Measurements from ENCODE around the gene ANKDD1B. TPM values are rescaled to one million over a fixed set of nuclear protein-coding genes. Genes with fewer than 3 reads are reported as not detected.
A peak's percentile ranks its signal among the peaks of the same experiment; 100 is the strongest.
"Not testable (repeated sequence)": the region's sequence is repeated elsewhere in the genome, so short reads cannot be mapped to it uniquely, and the experiment has no call there.

The ANKDD1B gene
- total and polyA plus RNA-seq, 9 donors: 0.46 to 1.3 (median 0.57) TPM

DNA sequence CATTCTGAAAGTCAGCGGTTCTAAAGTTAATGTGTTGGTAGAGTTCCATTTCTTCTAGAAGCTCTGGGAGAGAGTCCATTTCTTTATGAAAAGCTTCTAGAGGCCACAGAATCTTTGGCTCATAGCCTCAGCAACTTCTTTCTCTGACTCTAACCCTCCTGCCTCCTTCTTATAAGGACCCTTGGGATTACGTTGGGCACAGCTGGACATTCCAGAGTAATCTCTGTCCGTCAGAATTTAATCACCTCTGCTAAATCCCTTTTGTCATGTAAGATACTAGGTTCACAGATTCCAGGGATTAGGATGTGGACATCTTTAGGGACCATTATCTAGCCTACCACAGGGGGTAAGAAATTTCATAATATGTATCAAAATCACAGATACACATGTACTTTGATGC is 22.6 kb upstream of the ANKDD1B start:
- peaks cover 10% of the 10 kb centered on the region for H3K36me3 ChIP-seq (ENCODE audit: control insufficient read depth, insufficient read depth, low read length)
- H3K4me3 ChIP-seq (ENCODE audit: low read length): no peak overlapping the region
- peak; percentile 33 for DNase-seq
- H3K9me3 ChIP-seq (replicated peaks; ENCODE audit: control insufficient read depth, low read depth, low read length): no peaks in the 10 kb centered on the region
- no CpG with 5 or more reads among the region's 3 CpGs for WGBS (ENCODE audit: insufficient coverage)
- H3K27ac ChIP-seq (ENCODE audit: low read length): no peak overlapping the region
- no peaks in the 10 kb centered on the region for H3K4me1 ChIP-seq (ENCODE audit: control insufficient read depth, insufficient read depth, low read length)
- H3K27me3 ChIP-seq (ENCODE audit: control insufficient read depth, insufficient read depth, low read length): no peaks in the 10 kb centered on the region

DNA sequence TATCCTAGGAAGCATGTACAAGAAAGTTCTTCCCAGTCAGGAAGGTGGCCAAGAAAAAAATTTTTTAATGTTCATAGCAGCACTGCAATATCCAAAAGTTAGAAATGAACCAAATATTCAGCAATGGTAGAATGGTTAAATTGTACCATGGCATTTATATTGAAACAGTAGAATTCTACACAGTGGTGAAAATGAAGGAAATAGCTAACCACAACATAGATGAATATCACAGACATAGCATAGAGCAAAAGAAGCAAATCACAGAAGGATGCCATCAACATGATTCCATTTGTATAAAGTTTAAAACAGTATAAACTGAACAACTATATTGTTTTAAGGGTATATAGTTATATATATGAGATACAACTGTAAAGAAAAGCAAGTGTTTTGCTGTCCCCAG is 10.7 kb upstream of the ANKDD1B start:
- Histone ChIP-seq H3K27ac (ENCODE audit: low read length) (no peak overlapping the region), H3K4me3 (ENCODE audit: low read length) (no peak overlapping the region), H3K36me3 (ENCODE audit: control insufficient read depth, insufficient read depth, low read length) (peaks cover 14% of the 10 kb centered on the region), H3K9me3 (replicated peaks; ENCODE audit: control insufficient read depth, low read depth, low read length) (no peaks in the 10 kb centered on the region), H3K4me1 (ENCODE audit: control insufficient read depth, insufficient read depth, low read length) (no peaks in the 10 kb centered on the region), H3K27me3 (ENCODE audit: control insufficient read depth, insufficient read depth, low read length) (no peaks in the 10 kb centered on the region)
- no peak for DNase-seq

DNA sequence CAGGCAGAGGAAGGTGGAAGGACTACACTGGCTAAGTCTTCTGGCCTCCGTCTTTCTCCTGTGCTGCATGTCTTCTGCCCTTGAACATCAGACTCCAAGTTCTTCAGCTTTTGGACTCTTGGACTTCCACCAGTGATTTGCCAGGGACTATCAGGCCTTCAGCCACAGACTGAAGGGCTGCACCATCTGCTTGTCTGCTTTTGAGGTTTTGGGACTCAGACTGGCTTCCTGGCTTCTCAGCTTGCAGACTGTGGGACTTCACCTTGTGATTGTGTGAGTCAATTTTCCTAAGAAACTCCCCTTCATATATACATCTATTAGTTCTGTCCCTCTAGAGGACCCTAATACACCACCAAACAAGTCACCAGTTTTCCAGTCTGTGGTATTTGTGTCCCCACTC is 9.7 kb upstream of the ANKDD1B start:
- Histone ChIP-seq H3K9me3 (replicated peaks; ENCODE audit: control insufficient read depth, low read depth, low read length) (no peaks in the 10 kb centered on the region), H3K27me3 (ENCODE audit: control insufficient read depth, insufficient read depth, low read length) (no peaks in the 10 kb centered on the region), H3K36me3 (ENCODE audit: control insufficient read depth, insufficient read depth, low read length) (peaks cover 14% of the 10 kb centered on the region), H3K4me3 (ENCODE audit: low read length) (no peak overlapping the region), H3K27ac (ENCODE audit: low read length) (no peak overlapping the region), H3K4me1 (ENCODE audit: control insufficient read depth, insufficient read depth, low read length) (no peaks in the 10 kb centered on the region)
- no peak for DNase-seq
- 100% methylated on average over 1 of the region's 1 CpG for WGBS (ENCODE audit: insufficient coverage)

DNA sequence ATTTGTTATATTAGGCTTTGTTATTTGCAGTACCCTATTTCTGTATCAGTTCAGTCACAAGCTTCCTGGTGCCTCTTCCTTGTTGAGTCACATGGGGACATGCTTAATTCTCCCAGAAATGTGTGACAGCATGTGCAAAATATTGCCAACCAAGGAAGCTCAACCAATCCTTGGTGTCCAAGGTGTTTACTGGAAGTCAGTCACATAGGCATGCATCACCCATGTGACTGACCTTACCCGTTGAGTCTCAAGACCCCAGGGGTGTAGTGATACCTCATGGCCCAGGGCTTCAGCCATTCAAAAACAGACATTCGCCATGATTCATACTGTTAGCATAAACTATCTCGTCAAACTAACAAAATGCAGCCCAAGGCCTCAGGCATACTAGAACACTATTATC is 9.3 kb upstream of the ANKDD1B start:
- no peak overlapping the region for H3K27ac ChIP-seq (ENCODE audit: low read length)
- H3K4me1 ChIP-seq (ENCODE audit: control insufficient read depth, insufficient read depth, low read length): no peaks in the 10 kb centered on the region
- H3K36me3 ChIP-seq (ENCODE audit: control insufficient read depth, insufficient read depth, low read length): peaks cover 14% of the 10 kb centered on the region
- H3K9me3 ChIP-seq (replicated peaks; ENCODE audit: control insufficient read depth, low read depth, low read length): no peaks in the 10 kb centered on the region
- DNase-seq: no peak
- no peak overlapping the region for H3K4me3 ChIP-seq (ENCODE audit: low read length)
- 92% methylated on average over 3 of the region's 3 CpGs for WGBS (ENCODE audit: insufficient coverage)
- no peaks in the 10 kb centered on the region for H3K27me3 ChIP-seq (ENCODE audit: control insufficient read depth, insufficient read depth, low read length)

DNA sequence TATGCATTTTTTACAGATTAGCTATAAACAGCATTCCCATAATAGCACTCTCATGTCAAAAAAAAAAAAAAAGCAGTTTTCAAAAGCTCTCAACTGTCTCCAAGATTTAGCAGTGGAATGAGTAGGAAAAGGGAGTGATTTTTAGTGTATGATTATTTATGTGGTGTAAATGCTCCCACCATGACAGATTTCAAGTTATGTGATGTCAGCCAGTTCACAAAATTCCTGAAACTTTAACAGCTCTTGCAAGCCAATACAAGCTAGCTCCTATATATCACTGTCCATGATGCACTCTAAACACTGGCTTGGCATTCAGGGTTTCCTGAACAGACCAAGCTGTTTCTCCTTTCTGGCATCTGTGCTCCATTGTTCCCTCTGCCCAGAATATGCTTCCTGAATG is 7.9 kb upstream of the ANKDD1B start:
- peak; percentile 65 for DNase-seq
- H3K36me3 ChIP-seq (ENCODE audit: control insufficient read depth, insufficient read depth, low read length): peaks cover 14% of the 10 kb centered on the region
- no peaks in the 10 kb centered on the region for H3K9me3 ChIP-seq (replicated peaks; ENCODE audit: control insufficient read depth, low read depth, low read length)
- no peak overlapping the region for H3K27ac ChIP-seq (ENCODE audit: low read length)
- no peaks in the 10 kb centered on the region for H3K4me1 ChIP-seq (ENCODE audit: control insufficient read depth, insufficient read depth, low read length)
- H3K4me3 ChIP-seq (ENCODE audit: low read length): no peak overlapping the region
- no peaks in the 10 kb centered on the region for H3K27me3 ChIP-seq (ENCODE audit: control insufficient read depth, insufficient read depth, low read length)

DNA sequence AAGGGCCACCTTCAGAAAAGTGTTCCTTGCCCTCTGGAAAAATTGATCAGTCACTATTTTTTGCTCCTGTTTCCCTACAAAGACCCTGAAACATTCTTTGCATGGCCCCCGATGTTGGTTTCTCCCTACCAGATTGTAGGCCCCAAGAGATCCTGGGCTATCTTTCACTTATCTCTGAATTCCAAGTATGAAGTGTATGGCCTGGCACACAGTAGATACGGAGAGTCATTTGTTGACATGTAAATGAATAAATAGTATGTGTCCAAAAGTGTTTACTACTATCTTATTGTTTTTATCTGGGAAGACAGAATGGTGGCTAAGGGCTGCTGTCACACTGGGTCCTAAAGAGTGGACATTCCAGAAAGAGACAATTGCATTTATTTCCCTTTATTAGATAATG is 7.4 kb upstream of the ANKDD1B start:
- H3K27me3 ChIP-seq (ENCODE audit: control insufficient read depth, insufficient read depth, low read length): no peaks in the 10 kb centered on the region
- no peak overlapping the region for H3K4me3 ChIP-seq (ENCODE audit: low read length)
- peaks cover 14% of the 10 kb centered on the region for H3K36me3 ChIP-seq (ENCODE audit: control insufficient read depth, insufficient read depth, low read length)
- H3K4me1 ChIP-seq (ENCODE audit: control insufficient read depth, insufficient read depth, low read length): no peaks in the 10 kb centered on the region
- no peak overlapping the region for H3K27ac ChIP-seq (ENCODE audit: low read length)
- no CpG with 5 or more reads among the region's 2 CpGs for WGBS (ENCODE audit: insufficient coverage)
- no peak for DNase-seq
- H3K9me3 ChIP-seq (replicated peaks; ENCODE audit: control insufficient read depth, low read depth, low read length): no peaks in the 10 kb centered on the region

DNA sequence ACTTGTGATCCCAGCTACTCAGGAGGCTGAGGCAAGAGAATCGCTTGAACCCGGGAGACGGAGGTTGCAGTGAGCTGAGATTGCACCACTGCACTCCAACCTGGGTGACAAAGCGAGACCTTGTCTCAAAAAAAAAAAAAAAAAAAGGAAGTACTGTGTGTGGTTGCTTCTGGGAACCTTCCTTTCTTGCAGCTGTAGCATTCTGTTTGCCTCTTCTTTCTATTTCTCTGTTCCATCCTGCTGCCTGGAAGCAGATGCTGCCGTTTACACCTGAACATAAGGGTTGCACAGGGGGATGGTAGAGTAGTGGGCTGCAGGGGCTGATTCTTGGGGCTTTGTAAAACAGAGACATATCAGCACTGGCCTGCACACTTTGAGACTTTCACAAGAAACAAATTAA is 3.9 kb upstream of the ANKDD1B start:
- not testable (repeated sequence) for H3K27ac ChIP-seq (ENCODE audit: low read length); H3K27me3 ChIP-seq (ENCODE audit: control insufficient read depth, insufficient read depth, low read length); H3K4me3 ChIP-seq (ENCODE audit: low read length); H3K36me3 ChIP-seq (ENCODE audit: control insufficient read depth, insufficient read depth, low read length); DNase-seq; H3K4me1 ChIP-seq (ENCODE audit: control insufficient read depth, insufficient read depth, low read length); H3K9me3 ChIP-seq (replicated peaks; ENCODE audit: control insufficient read depth, low read depth, low read length)
- WGBS (ENCODE audit: insufficient coverage): 95% methylated on average over 4 of the region's 5 CpGs

DNA sequence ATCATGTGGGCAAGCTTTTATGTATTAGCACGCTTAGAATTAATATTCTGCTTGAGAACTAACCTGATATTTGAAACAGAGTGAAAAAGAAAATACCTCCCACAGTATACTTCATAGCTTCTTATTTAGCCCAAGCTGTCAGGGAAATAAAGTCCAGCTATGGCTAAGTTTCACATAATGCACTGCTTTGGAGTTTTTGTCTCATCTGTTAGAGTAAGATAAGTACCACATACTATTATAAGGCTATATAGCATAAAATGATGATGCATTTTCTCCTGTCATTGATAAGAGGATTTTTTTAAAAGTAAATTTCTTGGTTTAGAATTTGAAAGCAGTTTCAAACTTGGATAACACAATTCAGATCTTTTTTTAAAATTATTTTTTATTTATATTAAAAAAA is 2.4 kb upstream of the ANKDD1B start:
- Histone ChIP-seq H3K36me3 (ENCODE audit: control insufficient read depth, insufficient read depth, low read length) (no peaks in the 10 kb centered on the region), H3K9me3 (replicated peaks; ENCODE audit: control insufficient read depth, low read depth, low read length) (no peaks in the 10 kb centered on the region), H3K27me3 (ENCODE audit: control insufficient read depth, insufficient read depth, low read length) (no peaks in the 10 kb centered on the region), H3K4me1 (ENCODE audit: control insufficient read depth, insufficient read depth, low read length) (peaks cover 5% of the 10 kb centered on the region), H3K27ac (ENCODE audit: low read length) (no peak overlapping the region), H3K4me3 (ENCODE audit: low read length) (no peak overlapping the region)
- no CpG with 5 or more reads among the region's 1 CpG for WGBS (ENCODE audit: insufficient coverage)
- no peak for DNase-seq

DNA sequence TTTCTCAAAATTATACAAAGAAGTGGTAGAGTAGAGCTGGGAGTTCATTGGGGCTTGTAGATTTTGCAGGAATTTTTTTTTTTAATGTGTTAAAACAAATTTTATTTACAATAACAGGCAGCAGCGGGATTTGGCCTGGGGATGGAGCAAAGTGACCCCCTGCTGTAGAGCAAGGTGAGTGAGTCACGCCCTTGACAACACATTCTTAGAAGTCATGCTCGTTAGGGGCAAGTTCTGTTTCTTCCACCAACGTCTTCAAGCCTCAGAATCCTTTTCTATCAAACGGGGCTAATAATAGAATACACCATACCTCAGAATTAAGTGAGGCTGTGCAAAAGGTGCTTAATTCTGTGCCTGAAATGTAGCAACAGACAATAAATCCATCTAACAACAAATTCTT is 1.1 kb upstream of the ANKDD1B start:
- no CpG with 5 or more reads among the region's 5 CpGs for WGBS (ENCODE audit: insufficient coverage)
- Histone ChIP-seq H3K36me3 (ENCODE audit: control insufficient read depth, insufficient read depth, low read length) (no peaks in the 10 kb centered on the region), H3K9me3 (replicated peaks; ENCODE audit: control insufficient read depth, low read depth, low read length) (no peaks in the 10 kb centered on the region), H3K4me3 (ENCODE audit: low read length) (no peak overlapping the region), H3K27ac (ENCODE audit: low read length) (no peak overlapping the region), H3K27me3 (ENCODE audit: control insufficient read depth, insufficient read depth, low read length) (no peaks in the 10 kb centered on the region), H3K4me1 (ENCODE audit: control insufficient read depth, insufficient read depth, low read length) (peaks cover 5% of the 10 kb centered on the region)
- no peak for DNase-seq

DNA sequence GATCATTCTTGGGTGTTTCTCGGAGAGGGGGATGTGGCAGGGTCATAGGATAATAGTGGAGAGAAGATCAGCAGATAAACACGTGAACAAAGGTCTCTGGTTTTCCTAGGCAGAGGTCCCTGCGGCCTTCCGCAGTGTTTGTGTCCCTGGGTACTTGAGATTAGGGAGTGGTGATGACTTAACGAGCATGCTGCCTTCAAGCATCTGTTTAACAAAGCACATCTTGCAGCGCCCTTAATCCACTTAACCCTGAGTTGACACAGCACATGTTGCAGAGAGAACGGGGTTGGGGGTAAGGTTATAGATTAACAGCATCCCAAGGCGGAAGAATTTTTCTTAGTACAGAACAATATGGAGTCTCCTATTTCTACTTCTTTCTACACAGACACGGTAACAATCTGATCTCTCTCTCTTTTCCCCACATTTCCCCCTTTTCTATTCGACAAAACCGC is 368 bp upstream of the ANKDD1B start:
- not testable (repeated sequence) for H3K9me3 ChIP-seq (replicated peaks; ENCODE audit: control insufficient read depth, low read depth, low read length); H3K27me3 ChIP-seq (ENCODE audit: control insufficient read depth, insufficient read depth, low read length); H3K36me3 ChIP-seq (ENCODE audit: control insufficient read depth, insufficient read depth, low read length); H3K27ac ChIP-seq (ENCODE audit: low read length); H3K4me1 ChIP-seq (ENCODE audit: control insufficient read depth, insufficient read depth, low read length); DNase-seq
- peak overlapping the region; percentile 54 for H3K4me3 ChIP-seq (ENCODE audit: low read length)
- WGBS (ENCODE audit: insufficient coverage): 0% methylated on average over 3 of the region's 11 CpGs

DNA sequence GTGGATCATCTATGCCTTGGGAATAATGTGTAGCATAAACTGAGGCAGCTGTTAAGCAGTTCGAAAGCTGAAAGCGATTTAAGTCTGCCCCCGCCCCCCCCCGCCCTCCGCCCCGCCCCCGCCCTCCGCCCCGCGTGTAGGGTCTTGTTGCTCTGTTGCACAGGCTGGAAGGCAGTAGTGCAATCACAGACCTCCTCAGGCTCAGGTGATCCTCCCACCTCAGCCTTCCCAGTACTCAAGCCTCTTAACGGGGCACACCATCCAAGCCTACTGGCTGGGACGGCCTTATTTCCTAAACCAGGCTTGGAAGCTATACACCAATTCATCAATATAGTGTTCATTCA is 945 bp downstream of the ANKDD1B start:
- Histone ChIP-seq H3K27me3 (ENCODE audit: control insufficient read depth, insufficient read depth, low read length) (no peaks in the 10 kb centered on the region), H3K9me3 (replicated peaks; ENCODE audit: control insufficient read depth, low read depth, low read length) (no peaks in the 10 kb centered on the region), H3K27ac (ENCODE audit: low read length) (no peak overlapping the region), H3K36me3 (ENCODE audit: control insufficient read depth, insufficient read depth, low read length) (no peaks in the 10 kb centered on the region), H3K4me3 (ENCODE audit: low read length) (peak overlapping the region; percentile 54), H3K4me1 (ENCODE audit: control insufficient read depth, insufficient read depth, low read length) (peaks cover 7% of the 10 kb centered on the region)
- WGBS (ENCODE audit: insufficient coverage): 0% methylated on average over 1 of the region's 12 CpGs
- DNase-seq: no peak

All from muscle of leg (tissue), 11 donors.